T-helper 2 cell (primary cell): Measurements from ENCODE around the gene L1CAM.
"Not testable (repeated sequence)": the region's sequence is repeated elsewhere in the genome, so short reads cannot be mapped to it uniquely, and the experiment has no call there.

Source experiments
- DNase-seq, 5 experiments: peaks; one replicate each; pipeline versions ENCODE4 v3.0.0 to v3.0.0-alpha.2; 2012 to 2022

The L1CAM gene

DNA sequence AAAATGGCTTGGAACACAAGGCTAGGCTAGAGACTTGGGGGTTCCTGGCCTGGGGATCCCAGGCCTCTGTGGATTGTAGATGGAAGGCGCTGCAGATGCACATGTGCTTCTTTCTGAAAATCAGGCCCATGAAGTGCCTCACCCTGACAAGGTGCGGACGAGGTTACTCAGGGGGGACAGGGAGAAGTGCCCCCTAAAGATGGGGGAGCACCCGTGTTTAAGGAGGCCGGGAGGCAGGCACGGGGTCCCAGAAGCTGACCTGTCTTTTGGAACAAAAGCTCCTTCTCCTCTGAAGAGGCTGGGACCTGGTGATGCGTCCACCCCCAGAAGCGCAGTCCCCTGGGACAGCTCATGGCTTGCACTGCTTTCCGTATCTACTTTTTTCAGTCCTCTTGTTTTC, 58.1 kb downstream of the L1CAM start:
- DNase-seq: no peak

DNA sequence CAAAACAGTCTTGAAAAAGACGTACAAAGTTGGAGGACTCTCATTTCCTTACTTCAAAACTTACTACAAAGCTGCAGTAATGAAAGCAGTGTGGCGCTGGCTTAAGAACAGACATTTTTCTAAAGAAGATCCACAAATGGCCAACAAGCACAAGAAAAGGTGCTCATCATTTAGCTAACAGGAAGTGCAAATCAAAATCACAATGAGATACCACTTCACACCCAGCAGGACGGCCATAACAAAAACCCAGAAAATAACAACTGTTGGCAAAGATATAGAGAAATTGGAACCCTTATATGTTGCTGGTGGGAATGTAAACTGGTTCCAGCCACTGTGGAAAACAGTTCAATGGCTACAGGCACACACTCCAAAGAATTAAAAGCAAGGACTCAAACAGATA, 59.0 kb downstream of the L1CAM start:
- DNase-seq: no peak

DNA sequence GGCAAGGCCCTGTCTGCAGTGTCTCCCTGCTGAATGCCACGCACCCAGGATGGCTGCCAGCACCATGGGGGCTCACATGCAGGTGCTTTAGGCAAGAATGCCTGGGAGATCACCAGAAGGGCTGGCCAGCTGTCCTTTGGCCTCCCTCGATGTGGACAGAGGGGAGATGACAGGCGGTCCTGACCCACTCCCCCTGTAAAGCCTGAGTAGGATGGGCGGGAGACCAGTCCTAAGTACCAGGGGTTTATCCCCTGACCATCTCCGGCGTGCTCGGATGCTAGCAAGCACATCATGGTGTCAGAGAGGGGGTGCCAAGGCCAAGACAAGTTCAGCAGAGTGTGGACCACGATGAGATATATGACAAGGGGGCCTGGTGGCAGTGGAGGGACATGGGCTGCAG, 60.9 kb downstream of the L1CAM start:
- no peak for DNase-seq

DNA sequence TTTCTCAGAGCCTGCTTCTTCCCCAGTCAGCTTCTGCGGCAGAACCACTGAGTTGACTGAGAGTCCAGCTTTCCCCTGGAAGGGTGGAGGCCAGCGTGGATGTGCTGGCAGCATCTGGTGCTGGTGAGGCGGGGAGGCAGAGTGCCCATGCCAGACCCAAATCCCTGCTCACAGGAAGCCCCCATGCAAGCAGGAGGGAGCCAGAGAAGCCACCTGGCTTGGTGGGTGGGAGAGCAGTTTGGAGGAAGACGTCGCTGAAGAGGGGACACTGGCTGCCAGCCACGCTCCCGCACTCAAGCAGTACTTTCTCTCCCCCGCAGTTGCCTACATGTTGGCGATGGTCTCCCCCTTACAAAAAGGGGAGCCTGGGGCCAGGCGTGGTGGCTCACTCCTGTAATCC, 61.6 kb downstream of the L1CAM start:
- no peak for DNase-seq

DNA sequence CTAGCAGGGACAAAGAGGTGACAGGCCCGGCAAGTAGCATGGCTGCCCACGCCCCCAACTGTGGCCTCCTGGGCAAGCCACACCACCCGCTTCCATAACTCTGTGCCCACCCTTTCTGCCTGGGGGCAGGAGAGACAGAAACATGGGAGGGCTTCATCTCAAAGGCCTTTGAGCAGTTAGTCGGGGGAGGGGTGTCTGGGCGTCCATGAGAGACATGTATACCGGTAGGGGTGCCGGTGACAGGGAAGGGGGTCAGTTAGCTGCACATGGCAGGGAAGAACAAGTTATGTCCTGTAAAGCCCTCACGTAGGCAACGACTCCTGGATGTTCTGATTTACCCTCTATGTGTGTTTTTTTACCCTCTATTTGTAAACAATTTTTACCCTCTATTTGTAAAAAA, 64.9 kb downstream of the L1CAM start:
- no peak for DNase-seq

DNA sequence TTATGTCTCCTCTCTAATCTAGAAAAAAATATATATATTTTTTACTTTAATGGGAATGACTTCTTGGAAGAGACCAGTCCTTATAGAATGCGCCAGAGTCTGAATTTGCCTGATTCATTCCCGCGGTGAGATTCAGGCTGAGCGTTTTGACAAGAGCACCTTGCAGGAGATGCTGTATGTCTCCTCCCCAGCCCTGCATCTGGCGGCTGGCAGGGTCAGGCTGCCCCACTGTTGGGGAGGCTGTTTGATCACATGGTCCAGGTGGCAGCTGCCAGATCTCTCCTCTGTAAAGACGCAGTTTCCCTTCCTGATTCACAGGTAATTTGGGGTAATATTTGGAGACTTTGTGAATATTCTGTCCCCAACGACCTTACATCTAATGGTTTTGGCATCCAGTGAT, 65.4 kb downstream of the L1CAM start:
- DNase-seq: no peak

DNA sequence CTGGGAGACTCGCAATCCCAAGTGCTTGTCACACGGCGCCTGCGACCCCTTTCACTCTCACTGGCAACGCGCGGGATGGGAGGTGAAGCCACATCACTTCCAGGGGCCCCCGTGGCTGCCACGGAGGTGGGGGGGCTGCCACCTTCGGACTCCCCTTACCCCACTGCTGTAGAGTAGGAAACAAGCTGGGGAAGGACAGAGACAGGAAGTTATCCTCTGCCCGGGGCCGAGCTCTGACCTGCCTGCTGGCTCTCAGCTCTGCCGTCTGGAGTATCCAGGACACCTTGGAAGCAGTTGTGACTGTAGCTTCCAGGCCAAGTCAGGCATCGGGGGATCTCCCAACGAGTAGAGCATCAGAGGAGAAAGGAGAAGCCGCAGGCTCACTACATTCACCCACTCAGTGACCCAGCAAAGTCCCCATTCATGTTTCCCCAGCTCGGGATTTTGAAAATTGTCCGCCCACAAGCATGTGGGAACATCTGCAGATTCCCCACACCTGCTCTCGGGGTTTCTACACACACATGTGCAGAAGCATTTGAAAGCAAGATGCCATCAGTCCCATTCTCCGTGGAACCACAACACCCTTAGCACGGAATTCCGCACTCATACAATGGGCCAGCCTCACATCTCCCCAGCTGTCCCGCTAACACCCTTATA, 66.5 kb downstream of the L1CAM start:
- DNase-seq: no peak

DNA sequence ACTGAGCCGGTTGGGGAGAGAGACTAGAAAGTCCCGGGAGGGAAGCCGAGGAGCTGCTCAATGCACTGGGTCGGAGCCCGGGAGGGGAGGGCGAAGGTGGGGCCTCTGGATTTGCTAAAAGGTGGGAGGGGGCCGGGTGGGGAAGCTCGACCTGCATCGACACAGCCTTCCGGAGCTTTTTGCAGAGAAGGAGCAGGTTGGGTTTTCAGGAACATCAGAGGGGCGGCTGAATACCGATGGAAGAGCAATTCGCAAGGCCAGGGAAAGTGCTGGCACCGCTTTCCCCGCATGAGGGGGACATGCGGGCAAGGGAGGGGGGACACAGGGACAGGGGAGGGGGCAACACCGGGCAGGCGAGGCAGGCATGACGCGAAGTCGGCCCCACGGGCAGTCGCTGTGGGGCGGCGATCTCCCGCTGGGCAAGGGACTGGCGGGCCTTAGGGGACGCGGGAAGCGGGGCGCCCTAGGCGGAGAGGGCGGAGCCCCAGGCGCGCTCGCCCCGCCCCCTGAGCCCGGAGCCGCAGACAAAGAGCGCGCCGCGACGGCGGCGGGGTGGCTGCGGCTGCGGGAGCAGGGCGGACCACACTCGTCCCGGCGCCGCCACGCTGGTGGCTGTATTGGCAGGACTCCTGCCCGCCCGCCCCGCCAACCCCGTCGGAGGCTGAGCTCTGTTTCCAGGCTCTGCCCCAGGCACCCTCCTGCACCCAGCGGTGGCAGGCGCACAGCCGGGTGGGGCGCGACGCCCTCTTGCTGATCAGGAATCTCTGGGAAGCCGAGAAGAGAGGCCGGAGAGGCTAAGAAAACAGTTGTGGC, 67.2 kb downstream of the L1CAM start:
- DNase-seq: peak; percentile 26 to 58 (median 44)

DNA sequence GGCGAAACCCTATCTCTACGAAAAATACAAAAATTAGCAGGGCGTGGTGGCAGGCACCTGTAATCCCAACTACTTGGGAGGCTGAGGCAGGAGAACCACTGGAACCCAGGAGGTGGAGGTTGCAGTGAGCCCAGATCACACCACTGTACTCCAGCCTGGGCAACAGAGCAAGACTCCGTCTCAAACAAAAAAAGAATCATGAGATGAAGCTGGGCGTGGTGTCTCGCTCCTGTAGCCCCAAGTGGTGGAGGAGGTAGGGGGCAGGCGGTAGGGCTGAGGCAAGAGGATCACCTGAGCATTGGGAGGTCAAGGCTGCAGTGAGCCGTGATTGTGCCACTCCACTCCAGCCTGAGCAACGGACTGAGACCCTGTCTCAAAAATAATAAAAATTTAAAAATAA, 67.9 kb downstream of the L1CAM start:
- DNase-seq: not testable (repeated sequence)

DNA sequence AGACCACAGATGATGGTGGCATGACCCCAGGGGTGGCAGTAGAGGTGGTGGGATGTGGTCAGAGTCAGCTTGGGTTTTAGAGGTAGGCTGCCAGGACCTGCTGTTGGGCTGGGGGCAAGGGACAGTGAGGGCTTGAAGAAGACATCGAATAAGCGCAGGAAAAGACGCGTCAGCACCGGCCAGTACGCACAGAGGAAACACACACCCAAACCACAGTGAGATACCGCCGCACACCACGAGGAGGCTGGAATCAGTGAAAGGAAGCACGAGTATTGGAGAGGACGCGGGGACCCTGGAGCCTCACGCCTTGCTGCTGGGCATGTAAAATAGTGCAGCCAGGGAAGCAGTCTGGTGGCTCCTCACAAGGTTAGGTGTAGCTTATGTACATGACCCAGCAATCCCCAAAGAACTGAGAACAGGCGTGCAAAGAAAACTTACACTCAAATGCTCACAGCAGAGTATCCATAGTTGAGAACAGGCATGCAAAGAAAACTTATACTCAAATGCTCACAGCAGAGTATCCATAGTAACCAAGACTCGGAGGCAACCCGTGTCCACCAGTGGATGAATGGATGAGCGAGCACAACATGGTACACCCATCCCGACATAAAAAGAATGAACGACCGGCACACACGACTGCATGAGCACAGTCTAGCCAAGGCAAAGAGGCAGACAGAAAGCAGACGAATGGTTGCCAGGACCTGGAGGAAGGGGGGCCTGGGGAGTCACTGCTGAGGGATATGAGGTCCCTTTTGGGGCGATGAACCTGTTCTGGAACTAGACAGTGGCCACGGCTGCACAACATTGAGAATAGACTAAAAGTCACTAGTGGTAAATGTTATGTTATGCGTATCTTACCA, 68.9 kb downstream of the L1CAM start:
- peak in 3 of 5 experiments; percentile 12 to 48 (median 47) for DNase-seq

DNA sequence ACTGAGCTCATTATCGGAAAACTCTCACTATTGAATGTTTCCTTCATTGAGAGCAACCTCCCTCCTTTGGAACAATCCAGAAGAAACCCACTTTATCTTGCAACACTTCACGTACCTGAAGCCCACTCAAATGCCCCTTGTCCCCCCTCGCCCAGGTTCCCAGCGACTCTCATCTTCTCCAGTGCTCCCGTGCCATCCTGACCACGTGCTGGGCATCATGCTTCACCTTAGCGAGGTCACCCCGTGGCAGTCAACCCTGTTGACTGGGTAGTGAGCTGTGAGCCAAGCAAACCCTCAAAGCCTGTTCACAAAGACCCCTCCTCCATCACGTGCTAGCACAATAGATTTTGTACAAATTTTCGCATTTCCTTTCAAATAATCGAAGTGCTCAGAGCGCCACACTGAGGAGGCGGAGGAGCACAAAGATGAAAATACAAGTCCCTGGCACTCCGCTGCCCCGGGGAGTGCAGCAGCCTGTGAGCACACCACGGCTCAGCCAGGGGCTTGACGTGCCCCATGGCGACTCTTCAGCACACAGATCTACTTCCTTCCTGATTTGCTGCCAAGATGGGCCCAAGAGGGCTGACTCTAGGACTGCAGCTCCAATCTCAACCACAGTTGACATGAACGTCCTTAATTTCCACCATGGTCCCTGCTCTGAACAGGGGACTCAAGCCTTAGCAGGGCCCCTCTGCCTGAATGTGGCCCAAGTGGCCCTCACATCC, 71.2 kb downstream of the L1CAM start:
- no peak for DNase-seq

DNA sequence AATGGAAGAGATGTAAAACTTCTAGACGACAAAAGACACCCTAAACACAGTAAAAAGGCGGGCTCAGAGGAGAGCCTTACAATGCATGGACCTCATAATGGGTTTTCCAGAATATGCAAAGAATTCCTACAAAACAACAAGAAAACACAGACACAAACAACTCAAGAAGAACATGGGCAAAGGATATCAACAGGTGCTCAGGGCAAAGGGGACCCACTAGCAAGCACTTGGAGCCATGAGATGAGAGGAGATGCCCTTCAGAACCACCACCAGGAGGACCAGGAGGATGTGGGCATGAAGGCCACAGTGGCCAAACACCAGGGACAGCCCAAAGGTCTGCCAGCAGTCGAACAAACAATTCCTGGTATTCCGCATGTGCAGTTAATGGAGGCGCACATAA, 72.8 kb downstream of the L1CAM start:
- no peak for DNase-seq

DNA sequence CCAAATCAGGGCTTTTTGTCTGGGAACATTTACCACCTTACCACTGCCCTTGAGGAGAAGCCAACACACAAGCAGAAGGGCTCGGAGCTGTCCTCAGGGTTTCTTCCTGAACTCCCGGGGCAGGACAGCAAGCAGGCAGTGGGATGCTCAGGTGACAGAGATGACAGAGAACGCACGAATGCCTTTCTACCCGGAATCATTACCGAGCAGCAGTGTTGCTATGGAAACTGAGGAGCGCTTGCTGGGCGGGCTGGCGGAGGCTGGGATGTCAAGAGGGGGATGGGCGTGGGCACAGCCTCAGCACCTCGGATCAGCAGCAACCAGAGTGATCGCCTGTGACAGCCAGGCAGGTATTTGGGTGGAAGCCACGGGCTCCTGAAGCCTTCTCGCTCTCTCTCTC, 73.8 kb downstream of the L1CAM start:
- no peak for DNase-seq
